ENCODE data around the gene SPESP1. TPM values are rescaled to one million over a fixed set of nuclear protein-coding genes. Genes with fewer than 3 reads are reported as not detected.
"Not testable (repeated sequence)": the region's sequence is repeated elsewhere in the genome, so short reads cannot be mapped to it uniquely, and the experiment has no call there.

The SPESP1 gene
- total RNA-seq, 1 experiment from 2014 or later: not detected

DNA sequence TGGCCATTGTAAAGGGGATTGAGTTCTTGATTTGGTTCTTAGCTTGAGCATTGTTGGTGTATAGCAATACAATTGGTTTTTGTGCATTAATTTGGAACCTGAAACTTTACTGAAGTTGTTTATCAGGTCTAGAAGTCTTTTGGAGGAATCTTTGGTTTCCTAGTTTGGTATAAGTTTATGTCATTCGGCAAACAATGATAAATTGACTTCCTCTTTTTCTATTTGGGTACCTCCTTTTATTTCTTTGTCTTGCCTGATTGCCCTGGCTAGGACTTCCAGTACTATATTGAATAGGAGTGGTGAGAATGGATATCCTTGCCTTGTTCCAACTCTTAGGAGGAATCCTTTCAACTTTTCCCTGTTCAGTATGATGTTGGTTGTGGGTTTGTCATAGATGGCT is 32.1 kb downstream of the SPESP1 start:
- no peak for DNase-seq (ENCODE audit: low read depth)

DNA sequence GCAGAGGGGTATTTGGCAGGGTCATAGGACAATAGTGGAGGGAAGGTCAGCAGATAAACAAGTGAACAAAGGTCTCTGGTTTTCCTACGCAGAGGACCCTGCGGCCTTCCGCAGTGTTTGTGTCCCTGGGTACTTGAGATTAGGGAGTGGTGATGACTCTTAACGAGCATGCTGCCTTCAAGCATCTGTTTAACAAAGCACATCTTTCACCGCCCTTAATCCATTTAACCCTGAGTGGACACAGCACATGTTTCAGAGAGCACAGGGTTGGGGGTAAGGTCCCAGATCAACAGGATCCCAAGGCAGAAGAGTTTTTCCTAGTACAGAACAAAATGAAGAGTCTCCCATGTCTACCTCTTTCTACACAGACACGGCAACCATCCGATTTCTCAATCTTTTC is 33.4 kb downstream of the SPESP1 start:
- DNase-seq (ENCODE audit: low read depth): not testable (repeated sequence)

DNA sequence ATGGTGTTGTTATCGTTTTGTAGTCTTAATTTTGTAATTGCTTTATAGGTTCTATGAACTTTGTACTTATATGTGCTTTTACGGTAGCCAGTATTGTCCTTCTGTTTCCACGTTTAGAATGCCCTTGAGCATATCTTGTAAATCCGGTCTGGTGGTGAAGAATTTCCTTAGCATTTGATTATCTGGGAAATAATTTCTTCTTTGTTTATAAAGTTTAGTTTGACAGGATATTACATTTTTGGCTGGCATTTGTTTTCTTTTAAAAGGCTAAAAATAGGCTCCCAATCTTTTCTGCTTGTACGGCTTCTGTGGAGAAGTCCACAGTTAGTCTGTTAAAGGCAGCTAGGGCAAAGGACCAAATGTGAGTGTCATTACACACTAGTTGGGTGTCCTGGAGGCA is 36.7 kb downstream of the SPESP1 start:
- DNase-seq (ENCODE audit: low read depth): no peak

- DNase-seq (ENCODE audit: low read depth): no peak
These were observed 37.6 kb downstream of the SPESP1 start for GRCh38 chr15:68967948-68968347.

- DNase-seq (ENCODE audit: low read depth): no peak
These were observed 39.0 kb downstream of the SPESP1 start for GRCh38 chr15:68969298-68969697.

DNA sequence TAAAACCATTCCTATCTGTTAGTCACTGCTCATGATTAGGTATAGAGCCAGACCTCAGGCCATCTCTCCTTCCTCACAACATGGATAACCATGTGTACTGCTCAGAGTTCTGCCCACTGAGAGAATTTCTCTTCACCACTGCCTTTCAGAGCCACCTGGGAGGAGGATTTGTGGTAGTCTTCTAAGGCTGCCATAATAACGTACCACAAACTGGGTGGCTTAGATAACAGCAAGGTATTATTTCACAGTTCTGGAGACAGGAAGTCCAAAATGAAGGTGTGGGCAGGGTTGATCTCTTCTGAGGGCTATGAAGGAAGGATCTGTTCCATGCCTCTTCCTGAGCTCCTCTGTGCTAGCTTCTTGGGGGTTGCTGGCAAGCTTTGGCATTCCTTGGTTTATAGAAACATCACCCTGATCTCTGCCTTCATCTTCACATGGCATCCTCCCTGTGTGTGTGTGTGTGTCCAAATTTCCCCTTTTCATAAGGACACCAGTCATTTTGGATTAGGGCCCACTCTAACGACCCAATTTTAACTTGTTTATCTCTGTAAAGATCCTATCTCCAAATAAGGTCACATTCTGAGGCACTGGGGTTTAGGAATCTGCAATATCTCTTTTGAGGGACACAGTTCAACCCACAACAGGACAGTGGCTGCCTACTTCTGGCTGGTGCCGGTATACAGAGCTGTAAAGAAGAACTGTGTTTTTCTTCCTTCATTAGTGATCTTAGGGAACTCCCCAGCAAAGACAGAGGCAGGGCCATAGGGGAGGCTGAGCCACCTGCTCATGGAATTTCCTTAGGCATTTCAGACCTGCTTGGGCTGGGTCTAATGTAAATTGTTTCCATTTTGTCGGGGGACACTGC is 42.1 kb downstream of the SPESP1 start:
- no peak for DNase-seq (ENCODE audit: low read depth)

DNA sequence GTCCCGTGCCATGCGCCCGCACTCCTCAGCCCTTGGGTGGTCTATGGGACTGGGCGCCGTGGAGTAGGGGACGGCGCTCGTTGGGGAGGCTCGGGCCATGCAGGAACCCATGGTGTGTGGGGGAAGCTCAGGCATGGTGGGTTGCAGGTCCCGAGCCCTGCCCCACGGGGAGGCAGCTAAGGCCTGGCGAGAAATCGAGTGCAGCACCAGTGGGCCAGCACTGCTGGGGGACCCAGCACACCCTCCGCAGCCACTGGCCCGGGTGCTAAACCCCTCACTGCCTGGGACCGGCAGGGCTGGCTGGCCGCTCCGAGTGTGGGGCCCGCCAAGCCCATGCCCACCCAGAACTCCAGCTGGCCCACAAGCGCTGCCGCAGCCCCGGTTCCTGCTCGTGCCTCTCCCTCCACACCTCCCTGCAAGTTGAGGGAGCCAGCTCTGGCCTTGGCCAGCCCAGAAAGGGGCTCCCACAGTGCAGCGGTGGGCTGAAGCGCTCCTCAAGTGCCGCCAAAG is 45.4 kb downstream of the SPESP1 start:
- DNase-seq (ENCODE audit: low read depth): not testable (repeated sequence)

DNA sequence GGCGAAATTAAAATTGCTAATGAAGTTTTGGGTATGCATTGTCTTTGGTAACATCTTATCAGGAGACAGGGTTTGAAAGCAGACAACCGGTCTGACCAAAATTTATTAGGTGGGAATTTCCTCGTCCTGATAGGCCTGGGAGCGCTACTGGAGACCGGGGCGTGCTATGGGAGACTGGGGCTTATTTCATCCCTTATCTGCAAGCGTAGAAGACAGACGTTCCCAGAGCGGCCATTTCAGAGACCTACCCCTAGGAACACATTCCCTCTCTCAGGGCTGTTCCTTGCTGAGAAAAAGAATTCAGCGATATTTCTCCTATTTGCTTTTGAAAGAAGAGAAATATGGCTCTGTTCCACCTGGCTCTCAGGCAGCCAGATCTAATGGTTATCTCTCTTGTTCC is 47.1 kb downstream of the SPESP1 start:
- not testable (repeated sequence) for DNase-seq (ENCODE audit: low read depth)

GRCh38 chr15:68979006-68979405 is 48.7 kb downstream of the SPESP1 start:
- DNase-seq (ENCODE audit: low read depth): no peak

GRCh38 chr15:68979816-68980215 is 49.5 kb downstream of the SPESP1 start:
- no peak for DNase-seq (ENCODE audit: low read depth)

DNA sequence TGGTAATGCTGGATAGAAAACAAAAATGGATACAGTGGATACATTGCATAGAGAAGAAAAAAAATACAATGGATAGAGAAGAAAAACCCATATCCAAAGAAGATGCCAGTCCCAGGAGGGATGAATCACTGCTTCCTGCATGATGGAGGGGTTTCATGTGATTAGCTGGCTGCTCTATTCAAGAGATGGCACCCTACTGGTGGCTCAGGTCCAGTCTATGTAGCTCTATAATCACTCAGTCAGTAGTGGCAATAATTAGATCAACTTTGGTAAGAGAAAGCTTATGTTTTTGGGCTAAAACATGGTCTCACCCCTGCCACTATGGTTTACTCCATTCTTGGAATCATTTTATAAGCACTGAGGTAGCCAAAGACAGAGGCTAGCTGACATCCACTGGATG is 50.5 kb downstream of the SPESP1 start:
- peak; percentile 27 for DNase-seq (ENCODE audit: low read depth)

GRCh38 chr15:68981941-68982340 is 51.6 kb downstream of the SPESP1 start:
- no peak for DNase-seq (ENCODE audit: low read depth)

- DNase-seq (ENCODE audit: low read depth): no peak
These were observed 52.7 kb downstream of the SPESP1 start for GRCh38 chr15:68982976-68983563.

DNA sequence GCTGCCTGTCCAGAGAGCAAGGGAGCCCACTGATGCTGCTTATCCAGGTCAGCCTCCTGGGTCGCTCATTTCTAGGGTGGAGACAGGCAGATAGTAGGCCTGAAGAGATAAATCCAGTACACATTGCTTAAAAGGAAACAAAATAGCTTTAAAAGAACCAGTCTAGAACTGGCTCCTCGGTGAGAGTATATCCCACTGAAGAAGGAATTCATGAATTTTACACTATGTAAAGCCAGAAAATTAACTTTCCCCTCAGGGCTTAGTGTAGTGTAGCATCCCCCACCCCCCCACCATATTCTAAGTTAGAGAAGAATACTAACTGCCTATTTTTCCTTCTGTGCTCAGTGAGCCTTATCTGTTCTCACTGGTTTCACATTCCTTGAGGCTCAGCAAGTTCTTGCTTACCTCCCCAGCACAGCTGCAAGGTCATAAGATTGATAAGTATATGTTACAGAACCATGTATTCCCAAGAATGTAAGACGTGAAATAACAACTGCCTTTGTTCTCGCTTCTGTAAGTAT is 53.7 kb downstream of the SPESP1 start:
- no peak for DNase-seq (ENCODE audit: low read depth)

- no peak for DNase-seq (ENCODE audit: low read depth)
These were observed 54.3 kb downstream of the SPESP1 start for GRCh38 chr15:68984586-68984985.

DNA sequence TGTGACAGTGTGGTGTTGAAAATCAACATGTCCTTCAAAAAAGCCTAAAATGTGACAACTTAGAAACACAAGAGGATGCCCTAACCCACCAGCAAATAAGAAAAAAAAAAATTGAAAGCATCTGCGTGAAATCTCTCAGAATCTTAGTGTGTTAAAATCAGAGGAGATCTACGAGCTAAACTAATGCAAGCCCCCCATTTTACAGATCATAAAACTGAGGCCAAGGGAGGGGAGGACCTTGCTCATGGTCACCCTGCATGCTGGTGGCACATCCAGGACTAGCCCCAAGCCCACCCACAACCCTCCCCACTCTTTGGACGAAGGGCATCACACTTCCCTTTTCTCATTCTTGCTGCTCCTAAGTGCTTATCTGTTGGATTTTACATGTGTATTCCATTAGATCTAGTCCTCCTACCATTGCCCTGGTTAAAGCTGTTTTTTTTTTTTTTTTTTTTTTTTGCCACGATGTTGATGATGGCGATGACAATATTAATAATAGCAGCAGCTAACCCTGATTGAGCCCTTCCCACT is 55.1 kb downstream of the SPESP1 start:
- DNase-seq (ENCODE audit: low read depth): no peak

GRCh38 chr15:68986322-68986721 is 56.0 kb downstream of the SPESP1 start:
- DNase-seq (ENCODE audit: low read depth): no peak

GRCh38 chr15:68987120-68987519 is 56.8 kb downstream of the SPESP1 start:
- DNase-seq (ENCODE audit: low read depth): no peak

DNA sequence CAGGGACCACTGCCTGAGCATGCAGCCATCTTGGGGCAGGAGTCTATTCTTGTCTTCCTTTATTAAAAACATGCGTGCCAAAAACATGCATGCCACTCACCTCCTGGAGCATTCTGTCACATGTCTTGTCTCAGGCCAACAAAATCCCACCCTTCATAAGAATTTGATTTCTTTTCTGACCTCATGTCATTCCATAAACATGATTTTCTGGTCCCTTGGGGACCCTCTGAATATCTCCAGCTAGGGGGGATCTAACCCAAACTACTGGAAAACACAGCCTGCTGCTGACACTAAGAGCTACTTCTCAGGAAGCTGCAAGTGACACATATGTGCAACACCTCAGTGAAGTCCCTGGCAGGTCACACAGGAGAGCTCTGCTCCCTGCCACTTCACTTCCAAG is 57.4 kb downstream of the SPESP1 start:
- no peak for DNase-seq (ENCODE audit: low read depth)

DNA sequence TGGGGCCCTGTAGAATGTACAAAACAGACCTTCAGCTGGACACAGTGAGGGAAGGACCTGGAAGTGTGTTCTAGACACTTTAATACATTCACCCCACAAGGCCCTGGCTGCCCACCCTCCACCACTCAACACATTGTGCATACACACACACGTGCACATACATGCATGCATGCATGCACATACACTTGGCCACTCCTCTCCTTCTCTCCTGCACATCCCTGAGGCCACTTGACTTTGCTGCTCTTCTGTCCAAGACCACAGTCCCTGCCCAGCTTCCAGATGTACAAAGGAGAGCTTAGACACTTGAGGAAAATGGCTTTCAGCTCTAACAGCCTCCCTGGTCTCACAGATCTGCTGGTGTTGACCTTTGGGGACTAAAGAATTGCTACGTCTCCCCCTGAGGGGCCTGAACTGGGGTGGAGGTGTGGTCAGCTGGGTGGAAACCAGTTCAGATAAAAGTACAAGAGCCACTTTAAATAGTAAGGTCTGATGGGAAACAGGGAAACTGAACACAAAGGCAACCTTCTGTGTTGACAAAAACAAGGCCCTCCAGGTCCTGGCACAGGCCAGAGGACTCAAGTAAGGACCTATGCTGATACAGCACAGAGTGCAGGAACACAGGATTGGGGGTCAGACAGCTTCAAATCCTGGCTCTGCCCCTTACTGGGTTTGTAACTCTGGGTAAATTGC is 59.4 kb downstream of the SPESP1 start:
- DNase-seq (ENCODE audit: low read depth): no peak

DNA sequence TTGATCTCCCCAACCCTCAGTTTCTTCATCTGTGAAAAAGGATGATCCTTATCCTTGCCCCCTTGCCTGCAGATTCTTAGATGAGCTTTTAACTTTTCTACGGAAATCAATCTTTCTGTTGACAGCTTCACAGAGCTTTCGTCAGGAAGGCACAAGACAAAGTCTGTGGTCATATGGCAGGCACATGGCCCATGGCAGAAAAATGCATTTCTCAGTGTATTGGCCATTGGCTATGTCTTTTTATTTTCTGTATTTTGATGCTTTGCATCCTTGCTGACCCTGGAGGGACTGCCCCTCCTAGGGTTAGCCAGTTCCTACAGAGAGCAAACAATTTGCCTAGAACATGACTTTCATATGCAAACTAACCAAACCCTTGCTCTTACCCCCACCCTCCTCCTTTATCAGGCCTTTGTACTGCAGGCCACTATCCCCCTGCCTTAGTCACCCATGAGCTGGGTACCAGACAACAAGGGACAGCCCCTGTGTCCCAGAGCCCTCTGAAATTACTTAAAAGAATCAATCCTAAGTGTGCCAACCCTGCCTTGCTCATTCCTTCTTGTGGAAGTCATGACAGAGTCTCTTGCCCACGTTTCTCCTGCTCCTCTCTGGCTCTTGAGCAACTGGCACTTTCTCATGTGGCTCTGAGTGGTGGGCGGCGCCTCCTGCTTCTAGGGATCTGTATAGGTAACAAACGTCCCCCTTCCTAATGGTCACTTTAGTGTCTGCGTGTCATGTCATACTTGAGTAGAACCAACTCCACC is 60.1 kb downstream of the SPESP1 start:
- no peak for DNase-seq (ENCODE audit: low read depth)
